DND-41 (cell line): ENCODE data around the gene ZMIZ1.

ENCODE experiments used
- ATAC-seq: fragments of 200-7000 bp; cut with Tn5 transposase; 3 replicates; pipeline ENCODE4 v1.9.1; 2021; ENCODE audit warnings: low read depth; ENCODE audit not compliant: insufficient read depth
- DNase-seq: peaks from one replicate; pipeline ENCODE4 v3.0.0-alpha.2; 2020
- H2AFZ ChIP-seq: 2 replicates; pipeline ENCODE4 v1.6.0; 2012; ENCODE audit warnings: low read depth, low read length
- H3K27ac ChIP-seq: 2 replicates; pipeline ENCODE4 v1.5.1; 2012; ENCODE audit warnings: low read length, inconsistent platforms
- H3K27me3 ChIP-seq: fragments of 200-600 bp; sonication (generic); 2 replicates; pipeline ENCODE4 v1.6.0; 2012; ENCODE audit warnings: low read length, mild to moderate bottlenecking, inconsistent platforms; ENCODE audit not compliant: insufficient read depth, poor library complexity
- H3K36me3 ChIP-seq: 2 replicates; pipeline ENCODE4 v1.5.1; 2012; ENCODE audit warnings: low read length, inconsistent platforms; ENCODE audit not compliant: insufficient read depth
- H3K4me1 ChIP-seq: 2 replicates; pipeline ENCODE4 v1.5.1; 2012; ENCODE audit warnings: mild to moderate bottlenecking, low read length; ENCODE audit not compliant: insufficient read depth
- H3K4me2 ChIP-seq: 2 replicates; pipeline ENCODE4 v1.6.0; 2012; ENCODE audit warnings: mild to moderate bottlenecking, moderate library complexity, low read length, inconsistent platforms; ENCODE audit not compliant: insufficient read depth
- H3K4me3 ChIP-seq, 2 experiments: fragments of 200-600 bp in 1 of 2; shearing (Covaris generic) in 1 of 2; 2 replicates each; pipeline ENCODE4 v1.5.1; 2012 to 2016; ENCODE audit warnings: inconsistent platforms in 2 of 2, low read length in 2 of 2, mild to moderate bottlenecking in 2 of 2, low read depth in 1 of 2, moderate library complexity in 1 of 2
- H3K79me2 ChIP-seq: 2 replicates; pipeline ENCODE4 v1.6.0; 2012; ENCODE audit warnings: low read length, inconsistent platforms; ENCODE audit not compliant: insufficient read depth
- H3K9ac ChIP-seq: 2 replicates; pipeline ENCODE4 v1.6.0; 2012; ENCODE audit warnings: low read depth, mild to moderate bottlenecking, inconsistent platforms, low read length, moderate library complexity
- H3K9me3 ChIP-seq: 2 replicates; pipeline ENCODE4 v1.5.1; 2012; ENCODE audit warnings: low read length, moderate library complexity, mild to moderate bottlenecking, inconsistent platforms; ENCODE audit not compliant: insufficient read depth, severe bottlenecking
- H4K20me1 ChIP-seq: 2 replicates; pipeline ENCODE4 v1.6.0; 2012; ENCODE audit warnings: low read length; ENCODE audit not compliant: insufficient read depth
- CTCF ChIP-seq: IDR thresholded peaks from 2 replicates; pipeline ENCODE4 v1.5.1; 2012; ENCODE audit warnings: borderline replicate concordance, low read length, moderate library complexity, mild to moderate bottlenecking; ENCODE audit not compliant: poor library complexity, severe bottlenecking; ENCODE audit errors: extremely low read depth
- EZH2 ChIP-seq: IDR thresholded peaks from 3 replicates; pipeline ENCODE4 v1.6.1; 2012; ENCODE audit warnings: borderline replicate concordance, low read depth, mild to moderate bottlenecking, moderate library complexity, low read length, inconsistent platforms; ENCODE audit not compliant: severe bottlenecking

ZMIZ1 gene

GRCh38 chr10:79238158-79238520 is 169.4 kb downstream of the ZMIZ1 start:
- ATAC-seq (no peak), DNase-seq (no peak)
- Histone ChIP-seq H3K9ac (no peak overlapping the region), H3K79me2 (no peaks in the 10 kb centered on the region), H3K4me3 (no peak overlapping the region), H3K4me2 (no peak overlapping the region), H2AFZ (no peak overlapping the region), H3K36me3 (peaks cover 22% of the 10 kb centered on the region; the same call in 1 of the 2 replicates), H3K4me1 (no peaks in the 10 kb centered on the region), H3K9me3 (no peaks in the 10 kb centered on the region), H4K20me1 (peaks cover 34% of the 10 kb centered on the region), H3K27me3 (no peaks in the 10 kb centered on the region), H3K27ac (no peak overlapping the region)
- TF ChIP-seq EZH2 (no peak), CTCF (no peak)

- H3K4me2 ChIP-seq: no peak overlapping the region
- no peak overlapping the region for H3K9ac ChIP-seq
- DNase-seq (no peak), ATAC-seq (no peak)
- H3K27ac ChIP-seq: no peak overlapping the region
- H3K27me3 ChIP-seq: no peaks in the 10 kb centered on the region
- no peak for TF ChIP-seq CTCF
- no peak for TF ChIP-seq EZH2
- H3K4me1 ChIP-seq: no peaks in the 10 kb centered on the region
- H4K20me1 ChIP-seq: peaks cover 32% of the 10 kb centered on the region
- no peak overlapping the region for H2AFZ ChIP-seq
- H3K79me2 ChIP-seq: no peaks in the 10 kb centered on the region
- no peaks in the 10 kb centered on the region for H3K9me3 ChIP-seq
- H3K36me3 ChIP-seq: peaks cover 21% of the 10 kb centered on the region; the same call in 1 of the 2 replicates
- H3K4me3 ChIP-seq: no peak overlapping the region
Observed at GRCh38 chr10:79238606-79239005, 169.8 kb downstream of the ZMIZ1 start.

GRCh38 chr10:79239275-79239779 is 170.6 kb downstream of the ZMIZ1 start:
- ATAC-seq: no peak
- Histone ChIP-seq H3K4me2 (no peak overlapping the region), H3K79me2 (no peaks in the 10 kb centered on the region), H4K20me1 (peaks cover 38% of the 10 kb centered on the region), H3K36me3 (peaks cover 18% of the 10 kb centered on the region; the same call in 1 of the 2 replicates), H3K4me1 (no peaks in the 10 kb centered on the region), H2AFZ (no peak overlapping the region), H3K4me3 (no peak overlapping the region), H3K9me3 (no peaks in the 10 kb centered on the region), H3K9ac (no peak overlapping the region), H3K27me3 (no peaks in the 10 kb centered on the region), H3K27ac (no peak overlapping the region)
- TF ChIP-seq CTCF (no peak), EZH2 (no peak)
- no peak for DNase-seq
